Epithelial cell of prostate (primary cell): ENCODE data around the gene C16orf92.
A peak's percentile ranks its signal among the peaks of the same experiment; 100 is the strongest.

ENCODE experiments used
- DNase-seq: peaks from one replicate; pipeline ENCODE4 v3.0.0-alpha.2; 2011; ENCODE audit warnings: low read depth, low spot score
- H3K27ac ChIP-seq: fragments of 450-650 bp; 2 replicates; pipeline ENCODE4 v1.5.1; 2017; ENCODE audit warnings: mild to moderate bottlenecking

C16orf92 gene

GRCh38 chr16:30022887-30023286, at the start of gene C16orf92:
Gene C16orf92 (plus strand): TSS chr16:30023198. CDS start chr16:30023341, 143 bp downstream.
- H3K27ac ChIP-seq: no peak within 1 kb of the TSS
- DNase-seq: no peak

GRCh38 chr16:29973384-29974246, 49.4 kb upstream of the C16orf92 start, which contains the start of gene TAOK2:
Gene TAOK2 (plus strand): TSS chr16:29973868. CDS start chr16:29977773, 3,905 bp downstream.
- peak within 1 kb of the TSS; percentile 71 for H3K27ac ChIP-seq
- DNase-seq: peak; percentile 90

- DNase-seq: no peak
Measured at GRCh38 chr16:29974291-29975133, 48.5 kb upstream of the C16orf92 start.

GRCh38 chr16:29975134-29975538, 47.9 kb upstream of the C16orf92 start:
- DNase-seq: no peak
- H3K27ac ChIP-seq: no peak overlapping the region

More at GRCh38 chr16:29974291-29975133, 48.5 kb upstream of the C16orf92 start:
- H3K27ac ChIP-seq: peak overlapping the region; percentile 71

GRCh38 chr16:29975811-29976511, 47.0 kb upstream of the C16orf92 start:
- DNase-seq: no peak
- no peak overlapping the region for H3K27ac ChIP-seq

- no peak overlapping the region for H3K27ac ChIP-seq
- DNase-seq: no peak
Measured at GRCh38 chr16:29977063-29977825, 45.8 kb upstream of the C16orf92 start.

GRCh38 chr16:29978081-29978480, 44.9 kb upstream of the C16orf92 start:
- DNase-seq: no peak

GRCh38 chr16:29978564-29979270, 44.3 kb upstream of the C16orf92 start:
- DNase-seq: no peak

More at GRCh38 chr16:29978081-29978480, 44.9 kb upstream of the C16orf92 start:
- H3K27ac ChIP-seq: no peak overlapping the region

GRCh38 chr16:29982560-29983419, 40.2 kb upstream of the C16orf92 start:
- DNase-seq: no peak
- H3K27ac ChIP-seq: no peak overlapping the region

More at GRCh38 chr16:29978564-29979270, 44.3 kb upstream of the C16orf92 start:
- H3K27ac ChIP-seq: no peak overlapping the region

- H3K27ac ChIP-seq: no peak overlapping the region
- no peak for DNase-seq
Measured at GRCh38 chr16:29983420-29984136, 39.4 kb upstream of the C16orf92 start.

GRCh38 chr16:29984137-29984763, 38.7 kb upstream of the C16orf92 start:
- H3K27ac ChIP-seq: no peak overlapping the region
- DNase-seq: no peak

GRCh38 chr16:29984764-29985147, 38.2 kb upstream of the C16orf92 start:
- H3K27ac ChIP-seq: no peak overlapping the region
- DNase-seq: no peak

- no peak overlapping the region for H3K27ac ChIP-seq
- DNase-seq: no peak
Measured at GRCh38 chr16:29985271-29985811, 37.7 kb upstream of the C16orf92 start.

- H3K27ac ChIP-seq: no peak overlapping the region
- DNase-seq: no peak
Measured at GRCh38 chr16:29986231-29986630, 36.8 kb upstream of the C16orf92 start.

- no peak overlapping the region for H3K27ac ChIP-seq
- DNase-seq: no peak
Measured at GRCh38 chr16:29986931-29987330, 36.1 kb upstream of the C16orf92 start.

- H3K27ac ChIP-seq: no peak overlapping the region
- no peak for DNase-seq
Measured at GRCh38 chr16:29987371-29988085, 35.5 kb upstream of the C16orf92 start.
